Spinal cord (tissue), 10 donors: ENCODE results near the gene GPR35. TPM values are rescaled to one million over a fixed set of nuclear protein-coding genes. Genes with fewer than 3 reads are reported as not detected.
"Not testable (repeated sequence)": the region's sequence is repeated elsewhere in the genome, so short reads cannot be mapped to it uniquely, and the experiment has no call there.

Experiments used
- DNase-seq, 6 donors: peaks; one replicate each; pipeline versions ENCODE4 v3.0.0 to v3.0.0-alpha.2; 2013 to 2015; ENCODE audit warnings: low spot score in 6 of 6, low read depth in 4 of 6
- H3K27ac ChIP-seq: one replicate; pipeline ENCODE4 v1.5.1; 2013; ENCODE audit warnings: low read depth, low read length, control low read depth
- H3K27me3 ChIP-seq: one replicate; pipeline ENCODE4 v1.6.1; 2013; ENCODE audit warnings: low read length; ENCODE audit not compliant: control insufficient read depth, insufficient read depth
- H3K36me3 ChIP-seq: one replicate; pipeline ENCODE4 v1.6.1; 2013; ENCODE audit warnings: low read length; ENCODE audit not compliant: control insufficient read depth, insufficient read depth
- H3K4me1 ChIP-seq: one replicate; pipeline ENCODE4 v1.6.1; 2013; ENCODE audit warnings: low read length; ENCODE audit not compliant: control insufficient read depth, insufficient read depth
- H3K4me3 ChIP-seq: one replicate; pipeline ENCODE4 v1.5.1; 2013; ENCODE audit warnings: low read depth, low read length, control low read depth
- H3K9me3 ChIP-seq: one replicate; pipeline ENCODE4 v1.6.1; 2013; ENCODE audit warnings: low read length; ENCODE audit not compliant: control insufficient read depth, insufficient read depth
- WGBS: methylation state at CpG from one replicate; pipeline ENCODE4 v1.1.5; 2013; ENCODE audit warnings: missing lambda C conversion rate; ENCODE audit not compliant: insufficient coverage; 5-methylcytosine and 5-hydroxymethylcytosine counted together
- polyA plus RNA-seq, 2 donors: library from polyadenylated mRNA; unstranded; fragments of 120-200 nt; gene quantifications; one replicate each; pipeline ENCODE4 v1.2.1, GENCODE V29; 2013; ENCODE audit not compliant: insufficient read length in 2 of 2
- total RNA-seq, 2 donors: library from RNA; depleted of rRNA in 1 of 2; stranded (reverse); fragments of 120-200 nt in 1 of 2; fragments of >200 nt in 1 of 2; gene quantifications; one replicate each; pipeline versions ENCODE4 v1.2.3 to v1.2.4, GENCODE V29; 2013 to 2014
- donor health status: healthy.

GPR35 gene
- total and polyA plus RNA-seq, 4 donors = 1.9 to 3.9 (median 2.4) TPM

DNA sequence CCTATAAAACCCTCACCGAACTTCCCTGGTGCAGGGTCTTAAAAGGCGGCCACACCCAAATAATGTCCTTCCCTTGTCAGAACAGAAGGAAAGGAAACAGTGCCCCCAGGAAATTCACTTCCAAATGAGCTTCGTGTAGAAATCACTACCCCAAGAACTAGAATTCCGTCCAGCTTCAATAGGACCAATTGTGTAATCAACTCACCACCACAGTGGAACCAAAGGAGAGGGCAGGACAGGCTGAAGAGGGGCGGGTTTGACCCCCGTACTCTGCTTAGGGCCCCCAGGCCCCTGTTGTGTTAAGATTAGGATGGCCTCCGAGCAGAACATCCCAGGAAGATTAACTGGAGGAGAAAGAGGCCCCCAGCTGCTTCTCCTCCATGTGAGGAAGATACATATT is 24.1 kb downstream of the GPR35 start:
- H3K36me3 ChIP-seq = no peaks in the 10 kb centered on the region
- no peak overlapping the region for H3K27ac ChIP-seq
- H3K4me3 ChIP-seq = no peak overlapping the region
- H3K9me3 ChIP-seq = no peaks in the 10 kb centered on the region
- DNase-seq = no peak
- peaks cover 5% of the 10 kb centered on the region for H3K27me3 ChIP-seq
- peaks cover 10% of the 10 kb centered on the region for H3K4me1 ChIP-seq
- 82% methylated on average over 2 of the region's 7 CpGs for WGBS

DNA sequence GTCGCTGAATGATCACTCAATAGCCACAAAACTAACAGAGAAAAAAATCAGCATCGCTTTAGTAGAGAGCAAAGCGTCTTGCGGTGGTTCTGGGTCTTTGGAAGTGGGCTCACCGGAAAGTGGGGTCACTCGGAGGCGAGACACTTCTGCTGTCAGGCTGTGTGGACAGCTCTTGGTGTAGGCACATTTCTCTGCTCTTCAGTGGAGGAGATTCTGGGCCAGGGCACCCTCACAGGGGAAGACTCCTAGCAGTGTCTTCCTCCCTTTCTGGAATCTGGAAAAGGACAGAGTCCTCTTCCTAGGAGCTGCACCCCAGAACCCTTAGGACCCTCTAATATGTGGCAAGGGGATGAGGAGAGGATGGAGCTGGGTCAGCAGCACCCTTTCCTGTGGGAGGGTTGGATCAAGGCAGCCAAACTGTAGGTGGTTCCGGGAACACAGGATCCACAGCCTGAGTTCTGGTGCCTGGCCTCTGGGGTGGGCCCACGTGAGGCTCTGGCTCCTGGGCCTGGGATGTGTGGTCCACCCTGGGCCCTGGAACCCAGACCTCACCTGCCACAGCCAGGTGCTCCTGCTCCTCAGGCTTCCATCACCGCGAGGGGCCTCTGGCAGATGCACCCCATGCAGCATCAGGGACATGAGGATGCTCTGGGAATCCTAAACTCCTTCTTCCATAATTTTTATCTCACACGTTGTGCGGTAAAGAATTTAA is 25.1 kb downstream of the GPR35 start:
- WGBS = 94% methylated on average over 10 of the region's 13 CpGs
- DNase-seq = no peak
- H3K4me1 ChIP-seq = peaks cover 10% of the 10 kb centered on the region
- H3K9me3 ChIP-seq = no peaks in the 10 kb centered on the region
- no peak overlapping the region for H3K27ac ChIP-seq
- no peaks in the 10 kb centered on the region for H3K36me3 ChIP-seq
- H3K27me3 ChIP-seq = peaks cover 12% of the 10 kb centered on the region
- no peak overlapping the region for H3K4me3 ChIP-seq

DNA sequence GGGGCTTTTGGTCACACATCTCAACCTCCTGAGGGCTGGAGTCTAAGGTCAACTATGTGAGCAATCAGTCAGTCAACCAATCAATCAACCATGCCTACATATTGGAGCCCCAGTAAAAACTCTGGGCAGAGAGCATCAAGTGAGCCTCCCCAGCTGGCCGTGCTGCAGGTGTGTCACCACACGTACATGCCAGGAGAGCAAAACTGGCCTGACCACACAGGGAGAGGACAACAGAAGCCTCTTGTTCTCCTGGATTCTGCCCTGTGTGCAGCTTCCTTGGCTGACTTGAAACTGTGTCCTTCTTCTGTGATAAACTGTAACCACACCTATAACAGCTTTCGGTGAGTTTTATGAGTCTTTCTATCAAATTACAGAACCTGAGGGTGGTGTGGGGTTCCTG is 25.9 kb downstream of the GPR35 start:
- 77% methylated on average over 2 of the region's 3 CpGs for WGBS

DNA sequence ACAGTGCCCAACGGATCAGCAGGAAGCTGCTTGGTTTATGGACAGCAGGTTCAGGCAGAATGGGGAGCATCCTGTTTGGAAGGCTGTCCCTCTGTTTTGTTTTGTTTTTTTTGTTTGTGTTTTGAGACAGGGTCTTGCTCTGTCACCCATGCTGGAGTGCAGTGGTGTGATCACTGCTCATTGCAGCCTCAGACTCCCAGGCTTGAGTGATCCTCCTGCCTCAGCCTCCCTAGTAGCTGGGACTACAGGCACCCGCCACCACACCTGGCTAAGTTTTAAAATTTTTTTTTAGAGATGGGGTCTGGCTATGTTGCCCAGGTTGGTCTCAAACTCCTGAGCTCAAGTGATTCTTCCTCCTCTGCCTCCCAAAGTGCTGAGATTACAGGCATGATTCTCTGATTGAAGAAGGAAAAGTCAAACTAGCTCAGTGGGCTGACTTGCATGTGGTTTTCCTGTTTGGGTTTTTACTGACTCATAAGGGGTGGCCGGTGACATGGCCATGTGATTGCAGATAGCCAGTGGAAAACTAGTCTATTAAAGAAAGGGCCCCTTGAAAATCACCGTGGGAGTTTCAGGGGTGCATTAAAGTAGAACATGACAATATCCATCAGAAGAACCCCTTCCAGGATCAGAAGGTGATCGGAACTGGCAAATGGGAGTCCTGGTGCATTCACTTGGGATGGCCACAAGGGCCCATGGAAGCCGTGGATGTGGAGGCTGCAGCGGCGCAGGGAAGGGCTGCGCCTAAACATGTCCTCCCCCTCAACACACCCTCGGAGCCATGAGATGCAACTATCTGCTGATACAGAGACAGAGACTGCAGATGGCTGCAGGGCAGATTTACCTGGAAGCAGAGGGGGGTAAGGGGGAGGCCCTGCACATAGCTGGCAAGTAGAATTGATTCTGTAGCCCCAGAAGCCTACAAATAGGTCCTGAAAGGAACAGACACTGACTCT is 30.9 kb downstream of the GPR35 start:
- WGBS = 90% methylated on average over 7 of the region's 10 CpGs
- Histone ChIP-seq H3K4me1 (no peaks in the 10 kb centered on the region), H3K9me3 (no peaks in the 10 kb centered on the region), H3K4me3 (no peak overlapping the region), H3K27ac (no peak overlapping the region), H3K36me3 (no peaks in the 10 kb centered on the region), H3K27me3 (peaks cover 14% of the 10 kb centered on the region)
- no peak for DNase-seq

More for the DNA sequence above, 25.9 kb downstream of the GPR35 start:
- H3K27ac ChIP-seq = no peak overlapping the region
- DNase-seq = no peak
- no peaks in the 10 kb centered on the region for H3K9me3 ChIP-seq
- peaks cover 16% of the 10 kb centered on the region for H3K27me3 ChIP-seq
- H3K4me1 ChIP-seq = peaks cover 10% of the 10 kb centered on the region
- no peaks in the 10 kb centered on the region for H3K36me3 ChIP-seq
- H3K4me3 ChIP-seq = no peak overlapping the region

DNA sequence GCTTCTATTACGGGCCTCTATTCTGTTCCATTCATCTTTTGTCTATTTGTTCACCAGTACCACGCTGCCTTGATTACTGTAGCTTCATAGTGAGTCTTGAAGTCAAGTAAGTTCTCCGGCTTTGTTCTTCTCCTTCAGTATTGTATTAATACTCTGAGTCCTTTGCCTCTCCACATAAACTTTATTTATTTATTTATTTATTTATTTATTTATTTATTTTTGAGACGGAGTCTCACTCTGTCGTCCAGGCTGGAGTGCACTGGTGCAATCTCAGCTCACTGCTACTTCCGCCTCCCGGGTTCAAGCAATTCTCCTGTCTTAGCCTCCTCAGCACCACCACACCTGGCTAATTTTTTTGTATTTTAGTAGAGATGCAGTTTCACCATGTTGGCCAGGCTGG is 34.6 kb downstream of the GPR35 start:
- not testable (repeated sequence) for H3K36me3 ChIP-seq, DNase-seq, H3K4me1 ChIP-seq, H3K27ac ChIP-seq, H3K4me3 ChIP-seq, H3K9me3 ChIP-seq
- H3K27me3 ChIP-seq = peaks cover 12% of the 10 kb centered on the region
- WGBS = no CpG with 5 or more reads among the region's 7 CpGs

DNA sequence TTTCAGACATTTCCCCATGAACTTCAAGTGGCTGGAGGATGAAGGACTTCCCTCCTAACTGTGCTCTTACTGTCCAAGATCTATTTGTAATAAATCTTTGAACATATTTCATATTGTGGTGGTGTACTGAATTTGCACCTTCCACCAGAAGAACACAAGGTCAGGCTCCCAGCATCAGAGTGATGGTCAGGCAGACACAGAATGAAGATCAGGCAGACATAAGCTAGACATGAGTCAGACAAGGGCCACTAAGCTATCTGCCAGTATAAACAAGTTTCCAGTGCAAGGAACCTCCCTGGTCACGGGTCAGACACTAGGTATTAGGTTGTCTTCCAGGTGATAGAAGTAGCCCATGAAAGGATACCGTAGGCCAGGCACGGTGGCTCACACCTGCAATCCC is 37.4 kb downstream of the GPR35 start:
- no peaks in the 10 kb centered on the region for H3K36me3 ChIP-seq
- no peak overlapping the region for H3K27ac ChIP-seq
- H3K9me3 ChIP-seq = no peaks in the 10 kb centered on the region
- no peak for DNase-seq
- peaks cover 2% of the 10 kb centered on the region for H3K27me3 ChIP-seq
- no peak overlapping the region for H3K4me3 ChIP-seq
- 90% methylated on average over 3 of the region's 3 CpGs for WGBS
- H3K4me1 ChIP-seq = no peaks in the 10 kb centered on the region

DNA sequence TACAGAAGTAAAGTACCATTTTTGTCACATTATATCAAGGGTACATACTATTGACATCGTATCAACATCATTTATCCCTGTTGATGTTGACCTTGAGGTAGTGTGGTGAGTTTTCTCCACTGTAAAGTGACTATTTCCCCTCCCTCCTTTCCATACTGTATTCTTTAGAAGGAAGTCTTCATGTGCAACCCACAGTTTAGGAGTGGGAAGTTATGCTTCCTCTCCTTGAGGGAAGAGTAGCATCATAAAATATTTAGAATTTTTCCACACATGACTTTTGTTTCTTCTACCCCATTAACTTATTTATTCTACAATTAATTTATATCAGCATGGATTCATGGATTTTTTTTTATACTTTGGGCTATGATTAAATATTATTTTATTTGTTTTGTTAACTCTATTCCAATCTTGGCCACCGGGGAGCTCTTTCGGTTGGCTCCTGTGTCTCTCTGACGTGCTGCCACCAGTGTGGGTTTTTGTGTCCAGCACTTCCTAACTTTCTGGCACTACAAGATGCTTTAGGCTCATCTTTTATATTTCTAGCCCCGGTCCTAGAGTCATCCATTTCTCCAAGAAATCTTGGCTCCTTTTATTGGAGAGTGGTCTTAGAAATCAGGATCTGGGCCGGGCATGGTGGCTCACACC is 38.4 kb downstream of the GPR35 start:
- H3K4me1 ChIP-seq = no peaks in the 10 kb centered on the region
- H3K4me3 ChIP-seq = no peak overlapping the region
- no peak for DNase-seq
- H3K36me3 ChIP-seq = no peaks in the 10 kb centered on the region
- WGBS = 71% methylated on average over 1 of the region's 6 CpGs
- H3K9me3 ChIP-seq = no peaks in the 10 kb centered on the region
- no peak overlapping the region for H3K27ac ChIP-seq
- H3K27me3 ChIP-seq = peaks cover 2% of the 10 kb centered on the region

DNA sequence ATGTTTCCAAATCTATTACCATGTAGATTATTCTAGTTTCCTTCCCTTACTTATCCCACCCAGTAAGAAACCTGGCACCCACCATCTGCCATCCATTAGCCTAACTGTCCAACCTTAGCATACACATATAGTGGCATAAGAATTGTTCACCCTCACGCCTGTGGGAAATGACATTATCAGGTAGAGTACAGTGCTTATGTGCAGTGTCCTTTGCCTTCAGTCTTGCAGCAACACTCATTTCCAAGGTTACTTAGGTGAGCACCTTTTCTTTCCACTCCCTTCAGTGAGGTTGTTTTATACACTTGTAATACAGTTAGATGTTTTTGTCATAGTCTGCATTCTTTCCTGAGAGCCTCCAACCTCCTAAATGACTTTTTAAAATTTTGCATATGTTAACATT is 39.3 kb downstream of the GPR35 start:
- Histone ChIP-seq H3K27ac (no peak overlapping the region), H3K27me3 (peaks cover 2% of the 10 kb centered on the region), H3K36me3 (no peaks in the 10 kb centered on the region), H3K4me3 (no peak overlapping the region), H3K4me1 (no peaks in the 10 kb centered on the region), H3K9me3 (no peaks in the 10 kb centered on the region)
- DNase-seq = no peak
- WGBS = no CpG with 5 or more reads among the region's 1 CpG

DNA sequence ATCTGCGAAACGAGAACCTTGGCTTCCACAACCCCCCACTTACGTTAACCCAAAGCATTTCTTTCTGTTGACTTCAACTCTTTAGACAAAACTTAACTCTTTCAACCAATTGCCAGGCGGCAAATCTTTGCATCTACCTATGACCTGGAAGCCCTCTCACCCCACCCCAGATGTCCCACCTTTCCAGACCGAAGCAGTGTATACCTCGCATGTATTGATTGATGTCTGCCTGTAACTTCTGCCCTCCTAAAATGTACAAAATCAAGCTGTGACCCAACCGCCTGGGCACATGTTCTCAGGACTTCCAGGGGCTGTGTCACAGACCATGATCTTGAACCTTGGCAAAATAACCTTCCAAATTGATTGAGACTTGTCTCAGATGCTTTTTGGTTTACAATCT is 45.1 kb downstream of the GPR35 start:
- H3K27ac ChIP-seq = no peak overlapping the region
- H3K36me3 ChIP-seq = no peaks in the 10 kb centered on the region
- H3K4me1 ChIP-seq = peaks cover 4% of the 10 kb centered on the region
- no peak overlapping the region for H3K4me3 ChIP-seq
- WGBS = 88% methylated on average over 7 of the region's 7 CpGs
- no peaks in the 10 kb centered on the region for H3K9me3 ChIP-seq
- no peak for DNase-seq
- peaks cover 27% of the 10 kb centered on the region for H3K27me3 ChIP-seq
